Measurements from ENCODE around the gene FCRLA. TPM values are rescaled to one million over a fixed set of nuclear protein-coding genes. Genes with fewer than 3 reads are reported as not detected.

The FCRLA gene
- polyA plus RNA-seq, 1 donor (not counting 4 experiments of a cell fraction or from before 2014, with no cell fraction given) = 2.0 TPM

DNA sequence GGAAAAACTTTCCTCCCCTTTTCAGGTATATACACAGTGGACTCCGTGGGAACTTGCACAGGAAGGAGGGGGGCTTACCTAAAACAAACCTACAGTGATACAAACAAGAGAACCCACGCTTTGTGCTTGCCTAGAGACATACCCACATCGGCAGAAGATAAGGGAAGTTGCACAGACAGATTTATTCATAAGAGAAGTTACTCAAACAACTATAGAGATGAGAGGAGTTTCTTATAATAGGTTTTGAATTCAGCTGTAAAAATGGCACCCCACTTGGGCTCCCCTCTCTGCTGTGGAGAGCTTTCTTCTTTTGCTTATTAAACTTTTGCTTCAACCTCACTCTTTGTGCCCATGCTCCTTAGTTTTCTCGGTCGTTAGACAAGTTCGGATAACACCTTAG lies 40.8 kb downstream of the FCRLA start:
- TF ChIP-seq EZH2 (IDR thresholded peaks at IDR 0.05; ENCODE audit: low read length) = no peak
- TF ChIP-seq, protein P1, sequence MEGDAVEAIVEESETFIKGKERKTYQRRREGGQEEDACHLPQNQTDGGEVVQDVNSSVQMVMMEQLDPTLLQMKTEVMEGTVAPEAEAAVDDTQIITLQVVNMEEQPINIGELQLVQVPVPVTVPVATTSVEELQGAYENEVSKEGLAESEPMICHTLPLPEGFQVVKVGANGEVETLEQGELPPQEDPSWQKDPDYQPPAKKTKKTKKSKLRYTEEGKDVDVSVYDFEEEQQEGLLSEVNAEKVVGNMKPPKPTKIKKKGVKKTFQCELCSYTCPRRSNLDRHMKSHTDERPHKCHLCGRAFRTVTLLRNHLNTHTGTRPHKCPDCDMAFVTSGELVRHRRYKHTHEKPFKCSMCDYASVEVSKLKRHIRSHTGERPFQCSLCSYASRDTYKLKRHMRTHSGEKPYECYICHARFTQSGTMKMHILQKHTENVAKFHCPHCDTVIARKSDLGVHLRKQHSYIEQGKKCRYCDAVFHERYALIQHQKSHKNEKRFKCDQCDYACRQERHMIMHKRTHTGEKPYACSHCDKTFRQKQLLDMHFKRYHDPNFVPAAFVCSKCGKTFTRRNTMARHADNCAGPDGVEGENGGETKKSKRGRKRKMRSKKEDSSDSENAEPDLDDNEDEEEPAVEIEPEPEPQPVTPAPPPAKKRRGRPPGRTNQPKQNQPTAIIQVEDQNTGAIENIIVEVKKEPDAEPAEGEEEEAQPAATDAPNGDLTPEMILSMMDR (optimal IDR thresholded peaks at IDR 0.05 in 1 of 3, IDR thresholded peaks at IDR 0.05 in 1 of 3, conservative IDR thresholded peaks at IDR 0.05 in 1 of 3; ENCODE audit: extremely low read depth in 1 of 3, insufficient read depth in 2 of 3, low read length in 3 of 3) = no peak
- no peak overlapping the region for H3K4me2 ChIP-seq (ENCODE audit: control insufficient read depth, extremely low read depth, insufficient read depth, low read depth, low read length)
- dilution Hi-C loops (cut with MboI; ENCODE audit: extremely low pct_ligation_motif_present, low sequenced_read_pairs) = no loop called here
- H3K9ac ChIP-seq (ENCODE audit: control insufficient read depth, extremely low read depth, insufficient read depth, low read length) = no peak overlapping the region
- no peaks in the 10 kb centered on the region for H4K20me1 ChIP-seq (ENCODE audit: control insufficient read depth, extremely low read depth, insufficient read depth, low read length)
- peaks cover 0 to 5% of the 10 kb centered on the region in 2 experiments for H3K36me3 ChIP-seq (ENCODE audit: control insufficient read depth in 2 of 2, extremely low read depth in 1 of 2, insufficient read depth in 2 of 2, low read length in 2 of 2)
- DNase-seq (ENCODE audit: low read depth, low spot score) (no peak), FAIRE-seq (no peak)
- no peaks in the 10 kb centered on the region for H3K9me1 ChIP-seq (ENCODE audit: control insufficient read depth, extremely low read depth, insufficient read depth, low read length)
- H3K27ac ChIP-seq (ENCODE audit: control insufficient read depth, insufficient read depth, low read length) = no peak overlapping the region
- peaks cover 23% of the 10 kb centered on the region for H3K79me2 ChIP-seq (ENCODE audit: control insufficient read depth, insufficient read depth, low read length)
- H3K4me3 ChIP-seq (ENCODE audit: control insufficient read depth in 2 of 3, extremely low read depth in 1 of 3, insufficient read depth in 2 of 3, low read depth in 1 of 3, low read length in 3 of 3) = no peak overlapping the region
- no peak overlapping the region for H2AFZ ChIP-seq (ENCODE audit: control insufficient read depth, low read length)
- H3K27me3 ChIP-seq (ENCODE audit: control insufficient read depth, extremely low read depth, insufficient read depth, low read length) = no peaks in the 10 kb centered on the region
- H3K9me3 ChIP-seq (ENCODE audit: control insufficient read depth, low read depth, low read length) = no peaks in the 10 kb centered on the region
- peaks cover 18% of the 10 kb centered on the region for H3K4me1 ChIP-seq (ENCODE audit: control insufficient read depth, extremely low read depth, insufficient read depth, low read length)

DNA sequence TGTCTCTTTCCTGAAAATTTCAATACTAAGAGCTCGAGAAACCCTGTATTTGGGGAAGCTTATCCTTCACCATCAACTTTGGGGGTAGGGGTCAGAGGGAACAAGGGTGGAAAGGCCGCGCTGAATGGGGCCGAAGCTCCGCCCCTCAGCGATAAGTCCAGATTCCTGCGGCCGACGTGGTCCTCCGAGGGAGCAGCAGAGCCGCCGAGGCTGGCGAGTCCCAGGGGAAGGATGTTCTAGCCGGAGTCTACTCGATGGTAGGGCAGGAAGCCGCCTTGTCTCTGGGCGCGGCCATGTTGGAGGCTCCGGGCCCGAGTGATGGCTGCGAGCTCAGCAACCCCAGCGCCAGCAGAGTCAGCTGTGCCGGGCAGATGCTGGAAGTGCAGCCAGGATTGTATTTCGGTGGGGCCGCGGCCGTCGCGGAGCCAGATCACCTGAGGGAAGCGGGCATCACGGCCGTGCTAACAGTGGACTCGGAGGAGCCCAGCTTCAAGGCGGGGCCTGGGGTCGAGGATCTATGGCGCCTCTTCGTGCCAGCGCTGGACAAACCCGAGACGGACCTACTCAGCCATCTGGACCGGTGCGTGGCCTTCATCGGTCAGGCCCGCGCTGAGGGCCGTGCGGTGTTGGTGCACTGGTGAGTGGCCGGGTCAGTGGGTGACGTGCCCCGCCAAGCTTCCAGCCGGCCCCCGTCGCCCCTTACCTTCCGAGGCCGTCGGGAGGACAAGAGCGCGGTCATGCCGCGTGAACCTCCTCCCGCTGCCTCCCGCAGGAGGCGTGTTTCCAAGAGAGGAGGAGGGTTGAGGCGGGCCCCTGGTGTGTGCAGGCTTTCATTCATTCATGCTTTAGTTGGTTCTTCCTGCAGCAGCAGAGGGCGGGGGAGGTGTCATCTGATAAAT lies 42.7 kb downstream of the FCRLA start, which contains the start of gene DUSP12:
Gene DUSP12 (plus strand): TSS at position 278 of the 899 bp plus-strand sequence. CDS start 16 bp downstream, at position 294.
- dilution Hi-C loops (cut with MboI; ENCODE audit: extremely low pct_ligation_motif_present, low sequenced_read_pairs) = no loop called here
- peak; percentile 52 for FAIRE-seq
- H3K9me1 ChIP-seq (ENCODE audit: control insufficient read depth, extremely low read depth, insufficient read depth, low read length) = no peaks in the 10 kb centered on the region

More for the DNA sequence above, 42.7 kb downstream of the FCRLA start, which contains the start of gene DUSP12:
- no peak for TF ChIP-seq EZH2 (IDR thresholded peaks at IDR 0.05; ENCODE audit: low read length)
- TF ChIP-seq, protein P1 (optimal IDR thresholded peaks at IDR 0.05 in 1 of 3, IDR thresholded peaks at IDR 0.05 in 1 of 3, conservative IDR thresholded peaks at IDR 0.05 in 1 of 3; ENCODE audit: extremely low read depth in 1 of 3, insufficient read depth in 2 of 3, low read length in 3 of 3) = peak in 2 of 3 experiments; percentile 16 to 64
- Histone ChIP-seq H3K27ac (ENCODE audit: control insufficient read depth, insufficient read depth, low read length) (peak within 1 kb of the TSS; percentile 93), H3K27me3 (ENCODE audit: control insufficient read depth, extremely low read depth, insufficient read depth, low read length) (no peaks in the 10 kb centered on the region), H4K20me1 (ENCODE audit: control insufficient read depth, extremely low read depth, insufficient read depth, low read length) (no peaks in the 10 kb centered on the region), H3K36me3 (ENCODE audit: control insufficient read depth in 2 of 2, extremely low read depth in 1 of 2, insufficient read depth in 2 of 2, low read length in 2 of 2) (peaks cover 8 to 11% of the 10 kb centered on the region in 2 experiments), H3K4me1 (ENCODE audit: control insufficient read depth, extremely low read depth, insufficient read depth, low read length) (peaks cover 14% of the 10 kb centered on the region), H3K4me2 (ENCODE audit: control insufficient read depth, extremely low read depth, insufficient read depth, low read depth, low read length) (peak within 1 kb of the TSS; percentile 96), H3K9ac (ENCODE audit: control insufficient read depth, extremely low read depth, insufficient read depth, low read length) (peak within 1 kb of the TSS; percentile 96), H3K9me3 (ENCODE audit: control insufficient read depth, low read depth, low read length) (no peaks in the 10 kb centered on the region), H3K79me2 (ENCODE audit: control insufficient read depth, insufficient read depth, low read length) (peaks cover 28% of the 10 kb centered on the region), H3K4me3 (ENCODE audit: control insufficient read depth in 2 of 3, extremely low read depth in 1 of 3, insufficient read depth in 2 of 3, low read depth in 1 of 3, low read length in 3 of 3) (peak within 1 kb of the TSS; percentile 87 to 96 (median 93)), H2AFZ (ENCODE audit: control insufficient read depth, low read length) (peak within 1 kb of the TSS; percentile 98)
- DNase-seq (ENCODE audit: low read depth, low spot score) = no peak
